Anterior cingulate cortex (tissue), 58 donors: ENCODE data around the gene SRRT.
"Not testable (repeated sequence)": the region's sequence is repeated elsewhere in the genome, so short reads cannot be mapped to it uniquely, and the experiment has no call there.

Source experiments
- DNase-seq, 58 donors: peaks; one replicate each; lab custom pipeline; 2025; lab: John Stamatoyannopoulos, UW

The SRRT gene

GRCh38 chr7:100891568-100892247 lies 16.8 kb downstream of the SRRT start:
- DNase-seq: no peak

- DNase-seq: no peak
Observed at GRCh38 chr7:100892364-100893317, 17.7 kb downstream of the SRRT start.

GRCh38 chr7:100893318-100893895 lies 18.5 kb downstream of the SRRT start:
- DNase-seq: no peak

- no peak for DNase-seq
Observed at GRCh38 chr7:100893910-100894721, 19.2 kb downstream of the SRRT start.

GRCh38 chr7:100894860-100895700 lies 20.2 kb downstream of the SRRT start:
- DNase-seq: peak in 36 of 58 donors; percentile 11 to 59 (median 37)

- DNase-seq: peak in 1 of 58 donors; percentile 14
Observed at GRCh38 chr7:100895701-100895955, 20.7 kb downstream of the SRRT start, which contains the start of gene ACHE. Gene ACHE (minus strand): TSS chr7:100895888. CDS start chr7:100894232, 1,656 bp downstream.

GRCh38 chr7:100895956-100896731 lies 21.2 kb downstream of the SRRT start:
- DNase-seq: peak in 18 of 58 donors; percentile 12 to 63 (median 32)

GRCh38 chr7:100896732-100897608 lies 22.1 kb downstream of the SRRT start:
- DNase-seq: peak in 45 of 58 donors; percentile 7 to 79 (median 46)

- no peak for DNase-seq
Observed at GRCh38 chr7:100897772-100898454, 23.0 kb downstream of the SRRT start.

- DNase-seq: no peak
Observed at GRCh38 chr7:100899432-100899831, 24.5 kb downstream of the SRRT start.

GRCh38 chr7:100900978-100901377 lies 26.1 kb downstream of the SRRT start:
- DNase-seq: no peak

GRCh38 chr7:100901921-100902332 lies 27.0 kb downstream of the SRRT start:
- DNase-seq: no peak

- DNase-seq: no peak
Observed at GRCh38 chr7:100902638-100903037, 27.7 kb downstream of the SRRT start.

- DNase-seq: no peak
Observed at GRCh38 chr7:100908512-100908911, 33.6 kb downstream of the SRRT start.

GRCh38 chr7:100910443-100910842 lies 35.5 kb downstream of the SRRT start:
- not testable (repeated sequence) for DNase-seq

- DNase-seq: no peak
Observed at GRCh38 chr7:100911484-100911883, 36.6 kb downstream of the SRRT start.
